Cardiac muscle cell (in vitro differentiated cells and primary cell): ENCODE results near the gene RASA3. TPM values are rescaled to one million over a fixed set of nuclear protein-coding genes. Genes with fewer than 3 reads are reported as not detected.

ENCODE experiments used
- DNase-seq, 2 donors: peaks; one replicate each; pipeline versions ENCODE4 v3.0.0 to v3.0.0-alpha.2; 2010 to 2017; ENCODE audit warnings: low read depth in 1 of 2, low spot score in 1 of 2
- H3K27ac ChIP-seq: fragments of 200-600 bp; sonication (generic); 2 replicates; pipeline ENCODE4 v1.5.1; 2016
- H3K27me3 ChIP-seq: fragments of 200-600 bp; sonication (generic); 2 replicates; pipeline ENCODE4 v1.6.0; 2016; ENCODE audit warnings: control low read depth
- H3K36me3 ChIP-seq: fragments of 200-600 bp; sonication (generic); 2 replicates; pipeline ENCODE4 v1.5.1; 2016; ENCODE audit warnings: control low read depth
- H3K4me1 ChIP-seq: fragments of 200-600 bp; sonication (generic); 2 replicates; pipeline ENCODE4 v1.8.1; 2017; ENCODE audit warnings: low read depth, mild to moderate bottlenecking, mixed run types
- H3K4me3 ChIP-seq: fragments of 200-600 bp; sonication (generic); 2 replicates; pipeline ENCODE4 v1.5.1; 2016; ENCODE audit warnings: mild to moderate bottlenecking
- H3K9me3 ChIP-seq: fragments of 200-600 bp; sonication (generic); 2 replicates; pipeline ENCODE4 v1.5.1; 2017; ENCODE audit warnings: low read depth, mild to moderate bottlenecking, control low read depth
- polyA plus RNA-seq: library from polyadenylated mRNA; unstranded; fragments of >200 nt; fragmentation: Nextera tagmentation; extraction: Ambion mirVana; gene quantifications from 2 replicates; pipeline ENCODE4 v1.2.1, GENCODE V29; 2016
- total RNA-seq: library from RNA; depleted of rRNA; stranded (reverse); fragments of >200 nt; gene quantifications from 2 replicates; pipeline ENCODE4 v1.2.3, GENCODE V29; 2016
- TF ChIP-seq, protein P1 (sequence below): IDR thresholded peaks from 2 replicates; pipeline ENCODE4 v1.5.1; 2012; ENCODE audit warnings: low read depth, mild to moderate bottlenecking, low read length

Gene RASA3
- total and polyA plus RNA-seq, 2 experiments from 2014 or later = 14.0 to 26.0 TPM

DNA sequence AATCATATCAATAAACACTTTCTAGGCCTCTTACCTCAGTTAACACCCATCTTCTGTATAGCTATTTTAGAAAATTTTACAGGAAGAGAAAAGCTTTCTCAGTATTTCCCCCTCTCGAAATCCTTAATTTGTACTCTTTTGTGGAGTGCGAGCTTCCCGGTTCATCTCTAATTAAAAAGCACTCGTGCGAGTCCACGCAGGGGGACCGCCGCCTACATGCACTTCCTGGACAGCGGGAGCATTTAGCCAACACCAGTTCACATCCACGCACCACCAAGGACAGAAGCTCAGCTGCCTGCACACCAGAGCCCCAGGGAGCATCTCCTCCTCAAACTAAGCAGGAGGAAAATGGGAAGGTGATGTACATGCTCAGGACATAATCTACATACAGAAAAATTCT lies 60.0 kb downstream of the RASA3 start:
- no peak for DNase-seq
- Histone ChIP-seq H3K27ac (no peak overlapping the region), H3K9me3 (no peaks in the 10 kb centered on the region), H3K36me3 (no peaks in the 10 kb centered on the region), H3K4me3 (no peak overlapping the region), H3K27me3 (no peaks in the 10 kb centered on the region), H3K4me1 (peaks cover 8% of the 10 kb centered on the region)
- TF ChIP-seq, protein P1, sequence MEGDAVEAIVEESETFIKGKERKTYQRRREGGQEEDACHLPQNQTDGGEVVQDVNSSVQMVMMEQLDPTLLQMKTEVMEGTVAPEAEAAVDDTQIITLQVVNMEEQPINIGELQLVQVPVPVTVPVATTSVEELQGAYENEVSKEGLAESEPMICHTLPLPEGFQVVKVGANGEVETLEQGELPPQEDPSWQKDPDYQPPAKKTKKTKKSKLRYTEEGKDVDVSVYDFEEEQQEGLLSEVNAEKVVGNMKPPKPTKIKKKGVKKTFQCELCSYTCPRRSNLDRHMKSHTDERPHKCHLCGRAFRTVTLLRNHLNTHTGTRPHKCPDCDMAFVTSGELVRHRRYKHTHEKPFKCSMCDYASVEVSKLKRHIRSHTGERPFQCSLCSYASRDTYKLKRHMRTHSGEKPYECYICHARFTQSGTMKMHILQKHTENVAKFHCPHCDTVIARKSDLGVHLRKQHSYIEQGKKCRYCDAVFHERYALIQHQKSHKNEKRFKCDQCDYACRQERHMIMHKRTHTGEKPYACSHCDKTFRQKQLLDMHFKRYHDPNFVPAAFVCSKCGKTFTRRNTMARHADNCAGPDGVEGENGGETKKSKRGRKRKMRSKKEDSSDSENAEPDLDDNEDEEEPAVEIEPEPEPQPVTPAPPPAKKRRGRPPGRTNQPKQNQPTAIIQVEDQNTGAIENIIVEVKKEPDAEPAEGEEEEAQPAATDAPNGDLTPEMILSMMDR = no peak

DNA sequence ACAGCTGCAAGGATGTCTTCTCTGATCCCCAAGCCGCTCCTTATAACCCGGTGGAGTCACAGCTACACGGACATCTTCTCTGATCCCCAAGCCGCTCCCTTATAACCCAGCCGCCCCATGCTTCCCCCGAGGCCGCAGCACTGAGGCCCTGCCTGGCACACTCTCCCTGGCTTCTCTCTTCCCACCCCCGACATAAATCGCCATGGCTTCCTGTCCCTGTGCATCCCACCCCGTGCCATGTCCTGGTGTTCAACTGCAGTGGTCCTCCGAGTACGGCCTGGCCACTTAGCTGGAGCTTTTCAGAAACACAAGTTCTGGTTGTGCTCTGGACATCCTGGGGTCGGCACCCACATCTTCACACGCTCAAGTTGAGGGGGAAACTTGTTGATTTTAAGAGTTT lies 60.4 kb downstream of the RASA3 start:
- H3K36me3 ChIP-seq = no peaks in the 10 kb centered on the region
- no peak for DNase-seq
- TF ChIP-seq, protein P1 = no peak
- peaks cover 8% of the 10 kb centered on the region for H3K4me1 ChIP-seq
- no peak overlapping the region for H3K27ac ChIP-seq
- no peaks in the 10 kb centered on the region for H3K9me3 ChIP-seq
- no peaks in the 10 kb centered on the region for H3K27me3 ChIP-seq
- H3K4me3 ChIP-seq = no peak overlapping the region

DNA sequence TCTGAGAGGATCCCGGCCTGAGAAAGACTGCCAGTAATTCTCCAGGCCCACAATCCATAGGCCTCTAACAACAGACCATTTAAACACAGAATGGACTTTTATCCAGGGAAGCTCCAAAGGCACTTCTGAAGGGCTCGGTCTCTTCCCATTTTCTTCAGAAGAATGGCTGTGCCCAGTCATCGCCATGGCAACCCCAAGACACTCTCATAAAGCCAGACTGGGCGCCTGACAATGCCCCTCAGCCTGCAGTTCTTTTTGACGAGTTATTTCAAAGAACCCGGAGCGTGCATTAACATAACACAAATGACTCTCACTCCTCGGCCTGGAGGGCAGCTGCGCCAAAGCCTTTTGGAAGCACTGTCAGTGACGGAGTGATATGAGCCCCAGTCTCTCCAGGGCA lies 61.0 kb downstream of the RASA3 start:
- no peak for DNase-seq
- no peaks in the 10 kb centered on the region for H3K36me3 ChIP-seq
- H3K4me1 ChIP-seq = peaks cover 8% of the 10 kb centered on the region
- H3K4me3 ChIP-seq = no peak overlapping the region
- no peak overlapping the region for H3K27ac ChIP-seq
- no peaks in the 10 kb centered on the region for H3K27me3 ChIP-seq
- no peaks in the 10 kb centered on the region for H3K9me3 ChIP-seq
- TF ChIP-seq, protein P1 = no peak

DNA sequence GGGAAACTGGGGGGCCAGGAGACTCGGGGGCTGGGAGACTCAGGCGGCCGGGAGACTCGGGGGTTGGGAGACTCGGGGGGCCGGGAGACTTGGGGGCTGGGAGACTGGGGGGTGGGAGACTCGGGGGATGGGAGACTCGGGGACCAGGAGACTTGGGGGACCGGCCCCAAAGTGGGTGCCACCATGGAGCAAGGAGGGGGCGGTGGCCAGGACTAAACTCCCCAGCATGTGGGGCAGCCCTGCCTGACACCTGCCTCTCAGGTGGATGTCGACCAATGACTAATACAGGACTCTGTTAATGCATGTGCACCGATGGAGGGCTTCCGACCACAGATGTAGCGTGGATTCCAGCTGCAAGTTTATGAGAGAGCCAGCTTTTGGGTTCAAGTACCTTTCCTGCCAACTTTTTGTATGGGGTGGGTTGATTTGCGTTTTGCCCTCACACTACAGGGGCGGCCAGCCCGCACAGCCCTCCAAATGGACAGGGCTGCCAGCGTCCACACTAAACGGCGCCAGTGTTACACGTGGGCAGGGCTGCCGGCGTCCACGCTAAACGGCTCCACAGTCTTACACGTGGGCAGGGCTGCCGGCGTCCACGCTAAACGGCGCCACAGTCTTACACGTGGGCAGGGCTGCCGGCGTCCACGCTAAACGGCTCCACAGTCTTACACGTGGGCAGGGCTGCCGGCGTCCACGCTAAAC lies 62.2 kb downstream of the RASA3 start:
- Histone ChIP-seq H3K27ac (no peak overlapping the region), H3K4me1 (peaks cover 9% of the 10 kb centered on the region), H3K27me3 (no peaks in the 10 kb centered on the region), H3K9me3 (no peaks in the 10 kb centered on the region), H3K4me3 (no peak overlapping the region), H3K36me3 (no peaks in the 10 kb centered on the region)
- TF ChIP-seq, protein P1 = no peak
- no peak for DNase-seq

DNA sequence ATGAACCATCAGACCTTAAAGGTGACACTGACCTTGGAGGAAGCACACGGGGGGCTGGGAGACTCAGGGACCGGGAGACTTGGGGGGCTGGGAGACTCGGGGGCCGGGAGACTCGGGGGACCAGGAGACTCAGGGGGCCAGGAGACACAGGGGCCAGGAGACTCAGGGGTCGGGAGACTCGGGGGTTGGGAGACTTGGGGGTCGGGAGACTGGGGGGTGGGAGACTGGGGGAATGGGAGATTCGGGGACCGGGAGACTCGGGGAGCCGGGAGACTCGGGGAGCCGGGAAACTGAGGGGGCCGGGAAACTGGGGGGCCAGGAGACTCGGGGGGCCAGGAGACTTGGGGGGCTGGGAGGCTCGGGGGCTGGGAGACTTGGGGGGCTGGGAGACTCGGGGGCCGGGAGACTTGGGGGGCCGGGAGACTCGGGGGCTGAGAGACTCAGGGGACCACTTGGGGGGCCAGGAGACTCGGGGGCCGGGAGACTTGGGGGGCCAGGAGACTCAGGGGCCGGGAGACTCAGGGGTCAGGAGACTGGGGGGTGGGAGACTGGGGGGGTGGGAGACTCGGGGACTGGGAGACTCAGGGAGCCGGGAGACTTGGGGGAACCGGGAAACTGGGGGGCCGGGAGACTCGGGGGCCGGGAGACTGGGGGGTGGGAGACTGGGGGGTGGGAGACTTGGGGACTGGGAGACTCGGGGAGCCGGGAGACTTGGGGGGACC lies 62.9 kb downstream of the RASA3 start:
- Histone ChIP-seq H3K27me3 (no peaks in the 10 kb centered on the region), H3K9me3 (no peaks in the 10 kb centered on the region), H3K27ac (no peak overlapping the region), H3K4me3 (no peak overlapping the region), H3K4me1 (peaks cover 16% of the 10 kb centered on the region), H3K36me3 (no peaks in the 10 kb centered on the region)
- TF ChIP-seq, protein P1 = no peak
- no peak for DNase-seq
